GM20000 (cell line): ENCODE data around the gene TMEM127.
"Not testable (repeated sequence)": the region's sequence is repeated elsewhere in the genome, so short reads cannot be mapped to it uniquely, and the experiment has no call there.

ENCODE experiments used
- DNase-seq: peaks from one replicate; pipeline ENCODE4 v3.0.0; 2012; ENCODE audit warnings: low spot score
- CTCF ChIP-seq: IDR thresholded peaks from 2 replicates; pipeline ENCODE4 v1.5.1; 2012; ENCODE audit warnings: mild to moderate bottlenecking, control low read depth; ENCODE audit errors: extremely low read depth, missing control alignments

TMEM127 gene

GRCh38 chr2:96304606-96305005 is 38.8 kb upstream of the TMEM127 start:
- no peak for DNase-seq
- no peak for TF ChIP-seq CTCF

GRCh38 chr2:96301865-96302264 is 36.1 kb upstream of the TMEM127 start:
- TF ChIP-seq CTCF: no peak

GRCh38 chr2:96296925-96297324 is 31.1 kb upstream of the TMEM127 start:
- no peak for TF ChIP-seq CTCF
- no peak for DNase-seq

More at GRCh38 chr2:96301865-96302264, 36.1 kb upstream of the TMEM127 start:
- no peak for DNase-seq

- DNase-seq: not testable (repeated sequence)
These were observed 28.5 kb upstream of the TMEM127 start for GRCh38 chr2:96294271-96294670.

GRCh38 chr2:96291751-96292150 is 26.0 kb upstream of the TMEM127 start:
- DNase-seq: no peak

GRCh38 chr2:96287273-96287856 is 21.6 kb upstream of the TMEM127 start:
- no peak for TF ChIP-seq CTCF
- DNase-seq: no peak

More at GRCh38 chr2:96291751-96292150, 26.0 kb upstream of the TMEM127 start:
- TF ChIP-seq CTCF: no peak

GRCh38 chr2:96276787-96277499 is 11.1 kb upstream of the TMEM127 start:
- no peak for TF ChIP-seq CTCF
- no peak for DNase-seq

- no peak for DNase-seq
- TF ChIP-seq CTCF: no peak
These were observed 8.7 kb upstream of the TMEM127 start for GRCh38 chr2:96274355-96275056.
